BLaER1 (cell line): ENCODE measurements around the gene HOXD12.
A peak's percentile ranks its signal among the peaks of the same experiment; 100 is the strongest.

ENCODE experiments used
- H3K27ac ChIP-seq: shearing (Covaris generic); formaldehyde crosslinking; 2 replicates; pipeline ENCODE4 v1.8.1; 2022
- H3K27me3 ChIP-seq: shearing (Covaris generic); formaldehyde crosslinking; 2 replicates; pipeline ENCODE4 v1.8.1; 2022
- H3K36me3 ChIP-seq: shearing (Covaris generic); formaldehyde crosslinking; 2 replicates; pipeline ENCODE4 v1.8.1; 2022
- H3K4me1 ChIP-seq: shearing (Covaris generic); formaldehyde crosslinking; 2 replicates; pipeline ENCODE4 v1.8.1; 2022
- H3K4me2 ChIP-seq: shearing (Covaris generic); formaldehyde crosslinking; 2 replicates; pipeline ENCODE4 v1.8.1; 2022
- H3K4me3 ChIP-seq: shearing (Covaris generic); formaldehyde crosslinking; 2 replicates; pipeline ENCODE4 v1.8.1; 2022
- H3K9ac ChIP-seq: shearing (Covaris generic); formaldehyde crosslinking; 2 replicates; pipeline ENCODE4 v1.8.1; 2022
- H3K9me3 ChIP-seq: shearing (Covaris generic); formaldehyde crosslinking; 2 replicates; pipeline ENCODE4 v1.8.1; 2022
- H4K20me1 ChIP-seq: shearing (Covaris generic); formaldehyde crosslinking; 2 replicates; pipeline ENCODE4 v1.8.1; 2022
- Cebpa-rat ChIP-seq: shearing (Covaris generic); IDR thresholded peaks from 2 replicates; pipeline ENCODE4 v1.8.1; 2022

The HOXD12 gene

GRCh38 chr2:176092270-176093144 lies 7.1 kb upstream of the HOXD12 start, which contains the start of gene HOXD13:
Gene HOXD13, plus strand, starts transcription at chr2:176092721. Its CDS starts 170 bp downstream, at chr2:176092891.
- Histone ChIP-seq H3K27me3 (peaks cover 100% of the 10 kb centered on the region), H3K4me2 (no peak within 1 kb of the TSS; the same call in 1 of the 2 replicates), H3K4me3 (peak within 1 kb of the TSS; percentile 12; the same call in 1 of the 2 replicates), H3K9me3 (peaks cover 23% of the 10 kb centered on the region), H3K36me3 (no peaks in the 10 kb centered on the region), H3K4me1 (peaks cover 9% of the 10 kb centered on the region), H3K9ac (no peak within 1 kb of the TSS), H3K27ac (no peak within 1 kb of the TSS), H4K20me1 (peaks cover 97% of the 10 kb centered on the region)
- no peak for TF ChIP-seq Cebpa-rat

- Histone ChIP-seq H3K4me3 (peak overlapping the region; percentile 12; the same call in 1 of the 2 replicates), H3K27ac (no peak overlapping the region), H3K4me2 (no peak overlapping the region; the same call in 1 of the 2 replicates), H4K20me1 (peaks cover 96% of the 10 kb centered on the region), H3K9ac (no peak overlapping the region), H3K27me3 (peaks cover 100% of the 10 kb centered on the region), H3K4me1 (peaks cover 9% of the 10 kb centered on the region), H3K9me3 (peaks cover 22% of the 10 kb centered on the region), H3K36me3 (no peaks in the 10 kb centered on the region)
- no peak for TF ChIP-seq Cebpa-rat
These were observed 6.3 kb upstream of the HOXD12 start for GRCh38 chr2:176093145-176093897.

- Histone ChIP-seq H3K9ac (no peak overlapping the region), H3K4me3 (no peak overlapping the region), H3K36me3 (no peaks in the 10 kb centered on the region), H3K27ac (no peak overlapping the region), H3K9me3 (peaks cover 21% of the 10 kb centered on the region), H3K4me2 (no peak overlapping the region), H3K27me3 (peaks cover 100% of the 10 kb centered on the region), H3K4me1 (peaks cover 9% of the 10 kb centered on the region), H4K20me1 (peaks cover 96% of the 10 kb centered on the region)
- no peak for TF ChIP-seq Cebpa-rat
These were observed 5.7 kb upstream of the HOXD12 start for GRCh38 chr2:176093898-176094249.

- H3K9me3 ChIP-seq = peaks cover 26% of the 10 kb centered on the region
- H3K9ac ChIP-seq = no peak overlapping the region
- H3K36me3 ChIP-seq = no peaks in the 10 kb centered on the region
- H3K4me2 ChIP-seq = no peak overlapping the region
- TF ChIP-seq Cebpa-rat = no peak
- H3K27ac ChIP-seq = no peak overlapping the region
- H3K4me3 ChIP-seq = no peak overlapping the region
- peaks cover 100% of the 10 kb centered on the region for H3K27me3 ChIP-seq
- peaks cover 96% of the 10 kb centered on the region for H4K20me1 ChIP-seq
- peaks cover 9% of the 10 kb centered on the region for H3K4me1 ChIP-seq
These were observed 5.2 kb upstream of the HOXD12 start for GRCh38 chr2:176094349-176094748.

GRCh38 chr2:176095421-176095820 lies 4.2 kb upstream of the HOXD12 start:
- Histone ChIP-seq H3K4me1 (peaks cover 9% of the 10 kb centered on the region), H3K27me3 (peaks cover 100% of the 10 kb centered on the region), H4K20me1 (peaks cover 96% of the 10 kb centered on the region), H3K4me3 (no peak overlapping the region), H3K4me2 (no peak overlapping the region), H3K9ac (no peak overlapping the region), H3K9me3 (peaks cover 36% of the 10 kb centered on the region), H3K36me3 (no peaks in the 10 kb centered on the region), H3K27ac (no peak overlapping the region)
- no peak for TF ChIP-seq Cebpa-rat

- Histone ChIP-seq H3K4me3 (peak overlapping the region; percentile 59), H3K27me3 (peaks cover 100% of the 10 kb centered on the region), H4K20me1 (peaks cover 96% of the 10 kb centered on the region), H3K4me1 (peaks cover 9% of the 10 kb centered on the region), H3K9me3 (peaks cover 46% of the 10 kb centered on the region), H3K36me3 (no peaks in the 10 kb centered on the region), H3K4me2 (peak overlapping the region; percentile 78), H3K27ac (no peak overlapping the region), H3K9ac (no peak overlapping the region)
- TF ChIP-seq Cebpa-rat = no peak
These were observed 3.2 kb upstream of the HOXD12 start for GRCh38 chr2:176096243-176096985.

- H3K9ac ChIP-seq = no peak overlapping the region
These were observed 2.4 kb upstream of the HOXD12 start for GRCh38 chr2:176096986-176097819.

GRCh38 chr2:176097820-176098365 lies 1.7 kb upstream of the HOXD12 start:
- no peaks in the 10 kb centered on the region for H3K36me3 ChIP-seq
- peaks cover 93% of the 10 kb centered on the region for H4K20me1 ChIP-seq
- H3K9me3 ChIP-seq = peaks cover 48% of the 10 kb centered on the region
- H3K9ac ChIP-seq = no peak overlapping the region
- peak overlapping the region; percentile 59; the same call in 1 of the 2 replicates for H3K4me3 ChIP-seq
- no peak for TF ChIP-seq Cebpa-rat
- H3K4me2 ChIP-seq = peak overlapping the region; percentile 78
- H3K4me1 ChIP-seq = peaks cover 9% of the 10 kb centered on the region
- H3K27me3 ChIP-seq = peaks cover 100% of the 10 kb centered on the region
- no peak overlapping the region for H3K27ac ChIP-seq

More at GRCh38 chr2:176096986-176097819, 2.4 kb upstream of the HOXD12 start:
- Histone ChIP-seq H4K20me1 (peaks cover 97% of the 10 kb centered on the region), H3K4me3 (peak overlapping the region; percentile 59), H3K9me3 (peaks cover 48% of the 10 kb centered on the region), H3K36me3 (no peaks in the 10 kb centered on the region), H3K27me3 (peaks cover 100% of the 10 kb centered on the region), H3K4me2 (peak overlapping the region; percentile 78), H3K27ac (no peak overlapping the region), H3K4me1 (peaks cover 9% of the 10 kb centered on the region)
- no peak for TF ChIP-seq Cebpa-rat
